Measurements from ENCODE around the gene POU2F1.
"Not testable (repeated sequence)": the region's sequence is repeated elsewhere in the genome, so short reads cannot be mapped to it uniquely, and the experiment has no call there.

POU2F1 gene

GRCh38 chr1:167233373-167233772 is 12.7 kb downstream of the POU2F1 start:
- no peak for DNase-seq

GRCh38 chr1:167237000-167237399 is 16.3 kb downstream of the POU2F1 start:
- DNase-seq: no peak

GRCh38 chr1:167238713-167239112 is 18.0 kb downstream of the POU2F1 start:
- DNase-seq: no peak

- no peak for DNase-seq
Observed at GRCh38 chr1:167239257-167239656, 18.6 kb downstream of the POU2F1 start.

DNA sequence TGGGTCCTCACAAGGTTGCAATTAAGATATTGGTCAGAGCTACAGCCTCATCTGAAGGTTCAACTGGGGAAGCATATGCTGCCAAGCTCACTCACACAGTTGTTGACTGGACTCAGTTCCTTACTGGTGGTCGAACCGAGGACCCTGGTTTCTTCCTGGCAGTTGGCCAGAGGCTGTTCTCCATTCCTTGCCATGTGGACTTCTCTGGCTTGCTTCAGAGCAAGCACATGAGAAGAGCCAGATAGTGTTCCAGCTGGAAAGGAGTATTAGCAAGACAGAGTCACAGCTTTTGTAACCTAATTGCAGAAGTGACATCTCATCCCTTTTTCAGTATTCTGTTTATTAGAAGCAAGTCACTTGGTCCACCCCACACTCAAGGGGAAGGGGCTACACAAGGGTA is 23.6 kb downstream of the POU2F1 start:
- DNase-seq: no peak

DNA sequence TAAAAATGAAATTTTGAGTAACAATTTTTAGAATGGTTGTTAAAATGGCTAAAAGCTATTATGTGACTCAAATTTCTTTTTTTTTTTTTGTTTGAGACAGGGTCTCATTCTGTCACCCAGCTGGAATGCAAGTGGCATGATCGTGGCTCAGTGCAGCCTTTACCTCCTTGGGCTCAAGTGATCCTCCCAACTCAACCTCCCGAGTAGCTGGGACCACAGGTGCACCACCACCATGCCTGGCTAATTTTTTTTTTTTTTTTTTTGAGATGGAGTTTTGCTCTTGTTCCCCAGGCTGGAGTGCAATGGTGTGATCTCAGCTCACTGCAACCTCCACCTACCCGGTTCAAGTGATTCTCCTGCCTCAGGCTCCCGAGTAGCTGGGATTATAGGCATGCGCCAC is 24.5 kb downstream of the POU2F1 start:
- DNase-seq: not testable (repeated sequence)

GRCh38 chr1:167246971-167247370 is 26.3 kb downstream of the POU2F1 start:
- DNase-seq: no peak

DNA sequence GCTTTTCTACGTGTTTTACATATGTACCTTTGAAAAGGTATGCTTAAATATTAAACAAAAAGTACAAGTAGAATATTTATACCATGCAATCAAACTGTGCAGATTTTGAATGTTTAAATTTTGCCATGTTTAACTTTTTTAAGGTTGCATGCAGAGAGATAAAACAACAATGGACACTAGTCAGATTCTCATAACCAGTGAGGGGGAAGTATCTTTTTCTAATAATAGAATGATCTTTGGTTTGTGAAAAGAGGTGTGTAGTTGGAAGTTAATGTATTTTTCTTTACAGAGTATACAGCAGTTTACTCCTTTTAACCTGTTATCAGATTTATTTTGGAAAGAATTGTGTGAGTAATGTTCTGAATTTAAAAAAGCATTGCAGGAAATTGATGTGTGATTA is 27.1 kb downstream of the POU2F1 start:
- DNase-seq: no peak

- DNase-seq: no peak
Observed at GRCh38 chr1:167248707-167249642, 28.3 kb downstream of the POU2F1 start.

- DNase-seq: no peak
Observed at GRCh38 chr1:167249702-167250101, 29.0 kb downstream of the POU2F1 start.

GRCh38 chr1:167250482-167250881 is 29.8 kb downstream of the POU2F1 start:
- DNase-seq: no peak

GRCh38 chr1:167251472-167251871 is 30.8 kb downstream of the POU2F1 start:
- DNase-seq: no peak

DNA sequence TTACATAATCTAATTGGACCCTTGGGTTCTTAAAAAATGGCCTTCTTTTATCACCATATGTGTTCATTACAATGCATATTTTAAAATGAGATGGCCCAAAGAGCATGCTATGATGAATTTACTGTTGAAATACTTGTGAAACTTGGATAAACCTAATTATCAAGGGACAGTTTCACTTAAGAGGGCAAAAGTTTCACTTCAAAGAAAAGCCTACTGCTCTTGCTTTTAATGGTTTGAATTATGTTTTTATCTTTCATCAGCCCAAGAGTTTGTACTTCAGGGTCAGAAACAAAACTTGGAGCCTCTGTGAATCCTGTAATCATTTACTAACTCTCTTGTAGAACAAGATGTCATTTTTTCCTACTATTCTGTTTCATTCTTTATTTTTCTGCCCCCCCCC is 32.3 kb downstream of the POU2F1 start:
- DNase-seq: no peak

- DNase-seq: no peak
Observed at GRCh38 chr1:167258858-167259257, 38.2 kb downstream of the POU2F1 start.

DNA sequence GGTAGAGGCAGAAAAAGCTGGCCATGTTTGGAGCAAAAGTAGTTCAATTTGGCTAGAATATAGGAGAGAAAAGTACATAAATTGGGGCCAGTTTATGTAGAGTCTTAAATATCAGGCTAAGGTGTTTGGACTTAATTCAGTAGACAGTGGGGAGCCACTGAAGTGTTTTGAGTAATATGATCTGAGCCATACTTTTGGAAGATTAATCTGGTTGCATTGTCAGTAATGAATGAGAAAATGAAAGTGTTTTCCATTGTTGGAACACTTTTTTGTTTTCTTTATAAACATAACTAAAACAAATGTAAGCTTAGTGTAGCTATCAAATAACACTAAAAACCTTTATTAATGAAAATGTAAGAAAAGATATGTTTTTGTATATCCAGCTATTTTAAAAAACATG is 42.1 kb downstream of the POU2F1 start:
- DNase-seq: no peak

DNA sequence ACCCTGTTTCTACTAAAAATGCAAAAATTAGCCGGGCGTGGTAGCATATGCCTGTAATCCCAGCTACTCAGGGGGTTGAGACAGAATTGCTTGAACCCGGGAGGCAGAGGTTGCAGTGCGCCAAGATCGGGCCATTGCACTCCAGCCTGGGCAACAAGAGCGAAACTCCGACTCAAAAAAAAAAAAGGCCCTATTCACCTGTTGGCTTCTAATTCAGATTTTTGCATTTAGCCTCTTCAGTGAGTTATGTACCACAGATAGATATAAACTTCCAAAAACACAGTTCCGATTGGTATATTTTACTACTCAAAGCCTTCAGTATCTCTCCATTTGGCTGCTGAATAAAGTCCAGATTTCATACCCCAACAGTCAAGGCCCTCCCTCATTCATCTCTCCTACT is 42.7 kb downstream of the POU2F1 start:
- no peak for DNase-seq

- DNase-seq: no peak
Observed at GRCh38 chr1:167263819-167264464, 43.3 kb downstream of the POU2F1 start.

DNA sequence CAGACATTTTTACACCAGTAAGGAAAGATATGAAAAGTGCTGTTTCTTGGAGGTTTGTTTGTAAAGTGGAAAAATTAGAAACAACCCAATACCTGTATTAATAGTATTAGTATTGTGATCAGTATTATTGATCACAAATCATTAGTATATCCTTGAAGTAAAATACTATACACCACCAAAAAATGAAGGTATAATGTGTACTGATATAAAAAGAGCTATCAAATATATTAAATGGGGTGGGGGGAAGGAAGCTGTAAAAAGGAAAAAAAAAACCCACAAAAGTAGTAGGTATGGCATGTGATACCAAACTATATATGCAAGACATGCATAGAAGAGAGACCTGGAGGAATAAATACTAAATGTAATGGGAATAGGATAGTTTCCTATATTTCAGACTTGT is 46.3 kb downstream of the POU2F1 start:
- DNase-seq: no peak

- DNase-seq: no peak
Observed at GRCh38 chr1:167268347-167268787, 47.7 kb downstream of the POU2F1 start.

GRCh38 chr1:167270349-167271092 is 49.8 kb downstream of the POU2F1 start:
- no peak for DNase-seq

DNA sequence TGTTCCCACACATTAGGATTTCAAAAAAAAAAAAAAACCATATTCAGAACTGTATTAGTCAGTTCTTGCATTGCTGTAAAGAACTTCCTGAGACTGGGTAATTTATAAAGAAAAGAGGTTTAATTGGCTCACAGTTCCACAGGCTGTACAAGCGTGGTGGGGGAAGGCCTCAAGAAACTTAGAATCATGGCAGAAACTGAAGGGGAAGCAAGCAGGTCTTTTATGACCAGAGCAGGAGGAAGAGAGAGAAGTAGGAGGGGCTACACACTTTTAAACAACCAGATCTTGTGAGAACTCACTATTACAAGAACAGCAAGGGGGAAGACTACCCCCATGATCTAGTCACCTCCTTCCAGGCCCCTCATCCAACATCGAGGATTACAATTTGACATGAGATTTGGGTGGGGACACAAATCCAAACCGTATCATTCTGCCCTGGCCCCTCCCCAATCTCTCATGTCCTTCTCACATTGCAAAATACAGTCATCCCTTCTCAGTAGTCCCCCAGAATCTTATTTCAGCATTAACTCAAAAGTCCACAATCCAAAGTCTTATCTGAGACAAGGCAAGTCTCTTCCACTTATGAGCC is 51.8 kb downstream of the POU2F1 start:
- DNase-seq: no peak

GRCh38 chr1:167273027-167273800 is 52.5 kb downstream of the POU2F1 start:
- no peak for DNase-seq

Data from NCI-H1436 (cell line).